NCI-H69 (cell line): Measurements from ENCODE around the gene DGKI.
A peak's percentile ranks its signal among the peaks of the same experiment; 100 is the strongest.

Experiments used
- DNase-seq: peaks from one replicate; lab custom pipeline; 2025; lab: John Stamatoyannopoulos, UW

DGKI gene

DNA sequence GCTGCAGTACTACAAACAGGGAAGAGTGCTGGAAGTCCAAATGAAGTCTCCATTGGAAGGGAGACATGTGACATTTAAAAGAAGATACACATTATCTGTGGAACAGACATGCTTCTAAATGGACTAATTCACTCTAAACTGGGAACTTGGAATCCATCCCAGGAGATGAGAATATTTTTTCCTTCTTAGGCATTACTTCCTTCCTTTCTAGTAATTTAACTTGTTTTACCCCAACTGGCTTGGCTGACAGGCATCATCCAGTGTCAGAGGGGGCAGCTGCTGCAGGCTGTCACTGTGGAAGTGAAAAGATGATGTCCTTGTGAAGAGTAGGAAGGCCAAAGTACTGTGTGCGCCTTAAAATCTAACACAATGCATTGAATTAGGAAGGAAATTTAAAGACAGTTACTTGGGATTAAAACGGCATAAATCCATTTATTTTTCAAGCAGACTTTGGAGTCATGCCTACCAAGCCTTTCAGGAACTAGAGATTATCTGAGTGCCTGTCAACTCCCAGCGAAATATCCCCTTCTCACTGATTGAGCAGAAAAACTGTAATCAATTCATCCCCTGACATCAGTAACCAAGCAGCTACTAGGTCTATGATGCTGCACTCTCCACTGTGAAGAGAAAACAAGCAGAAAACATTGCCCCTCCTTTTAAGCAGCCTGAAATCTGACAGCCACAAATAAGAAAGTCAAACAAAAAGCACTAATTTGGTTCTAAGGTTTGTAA lies 161.2 kb downstream of the DGKI start:
- DNase-seq: no peak

DNA sequence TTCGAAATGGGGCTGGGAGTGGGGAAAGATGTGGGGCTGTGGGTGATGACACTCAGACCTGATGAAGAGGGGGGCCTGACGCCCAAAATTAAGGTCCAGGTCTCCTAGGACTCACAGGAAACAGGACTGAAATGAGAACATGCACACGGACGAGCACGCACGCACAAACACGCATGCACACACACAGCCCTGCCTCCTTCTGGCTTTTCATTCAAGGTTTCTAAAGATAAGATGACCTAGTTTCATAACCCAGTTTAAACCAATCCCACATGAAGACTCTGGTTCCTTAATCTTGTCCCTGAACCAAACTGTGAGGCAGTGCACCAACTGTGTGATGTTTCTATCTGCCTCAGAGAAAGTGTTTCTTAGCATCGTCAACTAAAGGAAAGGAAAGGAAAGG lies 162.0 kb downstream of the DGKI start:
- DNase-seq: no peak

DNA sequence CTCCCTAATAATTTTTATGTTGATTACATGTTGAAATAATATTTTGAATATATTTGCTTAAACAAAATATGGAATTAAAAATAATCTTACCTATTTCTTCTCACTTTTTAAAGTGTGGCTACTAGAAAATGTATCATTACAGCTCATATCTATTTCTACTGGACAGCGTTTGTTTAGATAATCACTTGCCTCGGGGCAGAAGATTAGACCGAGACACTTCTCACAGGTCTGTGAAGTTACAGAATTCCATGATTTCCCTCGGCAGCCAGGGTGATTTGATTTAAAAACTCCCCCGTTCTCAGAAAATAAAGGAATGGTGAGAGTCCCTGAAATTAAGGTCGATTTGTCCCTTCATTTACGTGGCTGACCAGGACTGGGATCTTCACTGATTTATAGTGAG lies 162.5 kb downstream of the DGKI start:
- DNase-seq: no peak

DNA sequence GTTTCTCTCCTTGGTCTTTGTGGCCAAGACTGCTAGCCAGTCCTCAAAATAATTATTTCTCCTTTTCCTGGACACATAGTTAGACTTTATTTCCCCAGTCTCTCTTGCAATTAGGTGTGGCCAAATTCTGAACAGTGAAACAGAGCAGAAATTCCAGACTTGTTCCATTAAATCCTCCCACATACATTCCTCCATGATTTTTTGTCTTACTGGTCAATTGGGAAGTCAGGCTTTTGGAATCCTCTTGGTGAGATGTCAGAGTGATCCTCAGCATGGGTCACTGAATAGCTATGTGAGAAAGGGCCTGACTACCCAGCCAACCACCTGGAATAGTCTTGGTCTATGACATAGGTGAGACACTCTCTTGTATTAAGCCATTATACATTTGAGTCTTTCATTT lies 164.2 kb downstream of the DGKI start:
- DNase-seq: no peak

DNA sequence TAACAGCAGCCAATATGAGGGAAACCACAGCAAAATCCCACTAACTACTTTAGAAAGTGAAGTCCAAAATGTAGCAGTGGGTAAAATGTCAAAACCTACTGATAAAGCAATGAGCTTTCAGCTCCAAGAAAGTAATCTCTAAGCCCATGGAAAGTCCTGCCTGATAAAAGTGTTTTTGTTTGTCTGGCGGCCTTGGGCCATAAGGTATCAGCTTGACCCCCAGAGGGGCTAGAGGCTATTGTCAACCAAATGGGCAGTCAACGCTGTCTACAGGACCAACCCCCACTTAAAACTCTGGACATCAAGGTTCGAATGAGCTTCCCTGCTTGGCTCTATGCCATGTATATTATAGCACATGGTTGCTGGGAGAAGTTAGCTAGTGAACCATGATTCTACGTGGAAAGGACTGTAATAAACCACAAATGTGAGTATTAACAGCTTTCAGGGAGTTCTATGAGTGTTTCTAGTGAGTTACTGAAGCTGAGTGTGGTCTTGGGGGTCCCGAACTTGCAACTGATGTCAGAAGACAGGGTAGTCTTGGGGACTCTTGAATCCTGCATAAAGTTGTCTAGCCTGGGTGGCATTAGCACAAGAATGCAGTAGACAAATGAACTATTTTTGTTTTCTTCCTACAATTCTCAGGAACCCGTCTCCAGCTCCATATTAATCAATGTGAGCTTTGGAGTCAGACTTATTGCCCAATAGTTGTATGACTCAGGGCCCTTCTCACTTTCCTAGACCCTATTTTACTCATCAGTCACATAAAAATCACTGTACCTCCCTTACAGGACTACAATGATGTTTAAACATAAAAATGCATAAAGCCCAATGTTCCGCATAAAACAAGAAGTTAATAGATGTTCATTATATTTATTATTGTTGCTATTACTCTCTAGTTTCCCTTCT lies 164.9 kb downstream of the DGKI start:
- no peak for DNase-seq

DNA sequence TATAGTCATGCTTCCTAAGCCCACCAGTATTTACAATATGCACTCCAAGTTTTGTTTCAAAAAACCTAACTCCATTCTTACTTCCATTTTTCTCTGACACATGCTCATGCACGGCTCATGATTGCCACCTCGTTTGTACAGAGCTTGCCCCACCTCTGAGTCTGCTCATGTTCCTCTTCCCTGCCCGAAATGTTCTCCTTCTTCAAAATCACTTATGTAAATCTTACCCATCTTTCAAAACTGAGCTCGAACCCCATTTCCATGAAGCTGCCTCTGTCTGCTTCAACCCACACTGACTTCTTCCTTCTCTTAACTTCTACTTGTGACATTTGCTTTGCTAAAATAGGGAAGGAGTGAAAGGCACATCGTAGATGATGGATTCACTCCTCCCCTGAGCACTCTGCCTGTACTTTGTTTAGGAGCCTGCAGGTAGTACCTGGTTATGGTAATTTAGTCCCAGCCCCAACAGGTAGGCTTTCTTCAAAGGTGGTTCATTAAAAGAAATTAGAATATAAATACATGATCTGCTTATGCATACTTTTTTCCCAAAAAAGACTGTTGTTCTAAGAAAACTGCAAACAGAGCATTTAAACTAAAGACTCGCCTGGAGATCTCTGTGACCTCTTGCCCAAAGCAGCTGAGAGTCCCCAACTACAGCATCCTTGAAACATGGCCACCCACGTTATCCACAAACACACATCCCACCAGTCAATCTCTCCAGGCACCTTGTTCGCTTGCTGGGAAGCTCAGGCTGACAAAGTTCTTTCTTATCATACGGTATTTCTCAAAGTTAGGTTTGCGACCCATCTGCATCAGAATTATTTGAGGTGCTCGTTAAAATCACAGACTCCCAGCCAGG lies 172.0 kb downstream of the DGKI start:
- no peak for DNase-seq

DNA sequence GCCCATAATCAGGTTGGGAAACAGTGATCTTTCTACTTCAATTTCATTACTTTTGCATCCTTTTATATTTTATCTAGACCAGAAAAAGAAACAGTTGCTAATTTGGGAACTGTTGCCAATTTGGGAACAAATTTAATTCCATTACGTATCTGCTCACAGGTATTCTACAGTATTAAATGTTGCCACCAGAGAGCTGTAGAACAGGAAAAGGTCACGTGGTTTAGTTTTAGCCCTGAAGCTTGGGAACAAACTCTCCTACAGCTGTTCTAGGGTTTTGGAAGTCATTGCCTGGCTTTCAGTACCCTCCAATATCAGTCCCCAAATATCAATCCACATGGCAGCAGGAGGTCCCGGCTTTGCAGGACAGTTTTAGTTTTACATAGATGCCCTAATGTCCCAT lies 172.7 kb downstream of the DGKI start:
- DNase-seq: no peak

DNA sequence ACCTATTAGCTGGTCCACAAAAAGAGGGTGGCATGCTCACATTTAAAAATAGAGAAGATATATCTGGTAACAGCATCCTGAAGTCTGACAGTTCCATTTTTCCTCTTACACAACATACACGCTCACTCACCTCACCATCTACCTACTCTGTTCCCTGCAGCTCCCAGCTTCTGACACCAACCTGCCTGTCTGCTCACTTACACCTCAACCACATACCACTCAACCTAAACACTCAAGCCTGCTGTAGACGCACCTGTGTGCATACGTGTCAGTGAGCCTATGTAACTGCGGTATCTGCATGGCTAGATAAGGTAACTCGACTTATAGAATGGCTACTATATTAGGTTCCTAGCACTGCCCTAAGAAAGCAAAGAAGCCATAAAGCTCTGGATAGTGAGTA lies 174.9 kb downstream of the DGKI start:
- DNase-seq: no peak

DNA sequence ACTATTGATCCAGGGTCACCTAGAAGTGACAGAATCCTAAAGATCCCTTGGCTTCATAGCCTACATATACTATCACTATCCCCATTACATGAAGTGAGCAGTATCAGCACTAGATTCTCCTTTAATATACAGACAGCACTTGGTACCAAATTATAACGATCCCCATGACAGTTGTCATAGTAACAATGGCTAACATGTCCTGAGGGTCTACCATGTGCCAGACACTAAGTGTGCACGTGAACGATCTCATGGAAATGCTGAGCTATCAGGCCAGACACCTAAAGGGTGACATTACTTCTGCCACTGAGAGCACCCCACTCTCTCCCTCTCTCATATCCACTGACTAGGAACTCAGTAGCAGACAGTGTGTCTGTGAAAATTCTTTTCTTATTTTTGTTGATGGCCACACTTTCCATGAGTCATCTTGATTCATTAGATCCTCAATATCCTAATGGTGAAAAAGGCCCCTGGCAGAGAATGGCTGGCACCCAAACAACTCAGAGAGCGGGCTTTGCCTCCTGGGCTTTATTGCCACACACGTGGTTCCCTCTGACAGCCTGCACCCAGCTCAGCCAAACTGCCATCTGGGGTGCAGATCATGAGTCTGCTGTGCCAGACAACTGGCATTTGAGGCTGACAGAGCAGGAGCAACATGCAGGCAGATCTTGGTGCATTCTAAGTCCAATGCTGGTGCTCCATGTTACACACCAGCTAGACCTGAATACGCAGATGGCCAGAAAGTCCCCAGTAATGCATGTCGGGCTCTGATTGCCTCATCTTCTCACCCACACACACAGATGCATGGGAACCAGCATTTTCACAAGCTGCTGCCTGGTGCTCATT lies 176.3 kb downstream of the DGKI start:
- DNase-seq: no peak

DNA sequence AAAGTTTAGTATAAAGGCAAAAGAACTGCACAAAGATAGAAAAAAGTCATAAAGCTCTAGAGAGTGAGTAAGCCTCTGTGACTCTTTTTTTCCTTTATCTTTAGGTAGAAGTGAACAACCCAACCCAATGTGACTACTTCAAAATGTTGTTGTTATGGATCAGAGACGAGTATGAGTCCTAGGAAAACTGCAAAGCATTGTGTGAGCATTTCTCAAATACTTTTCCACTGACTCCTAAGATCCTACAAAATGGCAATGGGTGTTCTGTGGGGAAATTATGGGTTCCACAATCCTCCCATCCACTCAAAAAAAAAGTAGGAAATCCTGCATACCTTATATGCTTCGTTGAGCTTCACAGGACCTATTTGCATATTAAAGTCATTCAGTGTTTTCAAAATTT lies 177.1 kb downstream of the DGKI start:
- no peak for DNase-seq

DNA sequence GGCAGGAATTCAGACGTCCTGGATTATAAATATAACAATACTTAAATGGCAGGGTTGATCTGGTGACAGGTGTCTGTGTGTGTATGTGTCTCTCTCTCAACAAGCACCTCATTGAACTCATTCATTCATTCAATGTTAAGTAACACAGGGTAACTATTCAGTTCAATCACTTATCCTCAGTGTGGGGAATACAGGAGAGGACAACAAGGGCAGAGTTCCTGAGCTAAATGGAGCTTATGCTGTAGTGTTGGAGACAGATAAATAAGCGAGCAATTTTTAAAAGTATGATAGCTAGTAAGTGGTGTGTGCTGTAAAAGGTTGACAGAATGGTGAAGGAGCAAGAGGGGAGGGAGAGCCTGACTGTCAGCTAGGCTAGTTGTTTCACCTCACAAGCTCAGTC lies 178.4 kb downstream of the DGKI start:
- DNase-seq: no peak

DNA sequence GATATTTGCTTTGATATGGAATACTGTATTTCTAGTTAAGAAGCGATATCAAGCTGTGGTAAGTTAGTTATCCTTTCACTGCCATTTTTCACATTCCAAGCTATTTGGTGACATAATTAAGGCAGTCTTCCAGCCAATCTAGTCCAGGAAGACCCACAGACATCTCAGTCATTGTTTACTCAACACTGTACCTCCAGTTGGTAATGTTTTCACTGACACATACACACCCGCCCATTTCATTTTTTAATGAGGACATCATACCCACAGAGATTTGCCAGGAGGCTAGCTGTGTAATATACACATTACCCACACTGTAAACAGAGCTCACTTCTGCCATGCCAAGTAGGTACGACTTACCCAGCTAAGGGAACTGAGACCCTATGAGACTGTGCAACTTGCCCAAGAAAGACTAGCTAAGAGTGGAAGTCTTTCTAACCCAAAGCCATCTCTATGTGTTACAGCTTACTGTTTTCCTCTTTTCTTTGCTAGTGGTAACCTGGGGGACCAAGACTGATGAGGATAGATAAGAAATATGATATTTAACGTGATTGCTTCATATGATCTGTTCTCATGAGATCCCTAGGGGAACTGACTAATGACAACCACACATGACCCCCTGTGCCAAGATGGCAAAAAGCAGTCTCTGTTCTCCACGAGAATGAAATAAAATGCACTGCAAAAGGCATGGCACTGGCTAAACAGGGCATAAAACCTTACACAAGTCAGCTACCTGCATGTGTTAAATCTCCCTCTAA lies 179.0 kb downstream of the DGKI start:
- DNase-seq: peak; percentile 63

DNA sequence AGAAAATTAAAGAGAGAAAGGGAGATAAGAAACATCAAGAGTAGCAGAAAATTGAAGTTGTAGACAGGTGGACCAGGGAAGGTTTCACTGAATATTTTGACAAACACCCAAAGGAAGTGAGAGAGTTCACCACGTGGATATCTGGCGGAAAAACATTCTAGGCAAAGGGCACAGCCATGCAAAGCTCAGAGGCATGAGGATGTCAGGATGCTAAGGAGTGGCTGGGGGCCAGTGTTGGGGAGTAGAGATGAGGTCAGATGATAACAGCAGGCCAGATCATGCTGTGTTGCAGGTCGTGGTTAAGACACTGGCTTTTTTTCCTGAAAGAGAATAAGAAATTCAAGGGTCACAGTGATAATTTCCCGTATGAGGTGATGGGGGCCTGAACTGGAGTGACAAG lies 181.9 kb downstream of the DGKI start:
- no peak for DNase-seq

DNA sequence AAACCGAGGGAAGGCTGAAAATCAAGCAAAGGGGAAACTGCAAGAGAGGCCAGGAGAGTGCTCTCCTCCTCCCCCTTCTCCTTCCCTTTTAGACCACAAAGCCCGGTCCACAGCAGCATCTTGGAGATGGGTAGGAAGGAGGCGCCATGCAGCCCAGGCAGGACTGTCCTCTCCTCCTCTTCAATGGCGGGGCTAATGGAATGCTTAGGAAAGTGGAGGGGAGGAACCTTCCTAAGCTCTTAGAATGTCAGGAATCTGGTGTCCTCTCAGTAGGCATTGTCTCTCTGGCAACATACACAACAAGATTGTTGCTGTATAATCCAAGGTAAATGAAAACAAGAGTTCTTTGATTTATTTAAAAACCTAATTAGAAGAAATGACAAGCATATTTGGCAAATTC lies 185.1 kb downstream of the DGKI start:
- no peak for DNase-seq

DNA sequence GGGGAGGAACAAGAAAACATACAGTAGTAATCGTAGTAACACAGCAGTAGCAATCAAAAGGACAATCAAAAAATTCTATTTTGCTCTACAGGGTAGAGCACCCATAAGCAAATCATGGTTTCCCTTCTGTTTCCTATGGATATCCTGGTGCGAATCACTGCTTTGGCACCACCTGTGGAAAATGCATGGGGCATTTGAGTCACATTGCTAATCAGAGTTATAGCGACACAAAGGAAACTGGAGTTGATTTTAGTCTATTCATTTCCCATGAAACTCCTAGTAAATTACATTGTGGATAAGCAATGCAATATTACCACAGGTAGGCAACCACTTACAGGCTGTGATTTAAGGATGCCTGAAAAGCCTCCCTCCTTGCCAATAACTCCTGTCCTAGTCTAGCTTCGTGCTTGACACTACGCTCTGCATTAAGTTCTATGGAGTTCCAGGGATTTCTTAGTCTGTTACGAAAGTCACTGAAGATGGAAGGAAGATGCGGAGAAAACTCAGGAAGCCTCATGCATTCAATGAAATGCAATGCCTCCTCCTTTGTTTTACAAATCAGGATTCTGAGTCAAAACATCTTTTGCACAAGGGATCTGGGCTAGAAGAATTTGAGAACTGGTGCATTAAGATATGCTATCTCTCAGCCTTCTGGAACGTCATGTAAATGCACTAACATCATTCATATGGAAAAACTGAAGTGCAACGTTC lies 188.4 kb downstream of the DGKI start:
- no peak for DNase-seq

DNA sequence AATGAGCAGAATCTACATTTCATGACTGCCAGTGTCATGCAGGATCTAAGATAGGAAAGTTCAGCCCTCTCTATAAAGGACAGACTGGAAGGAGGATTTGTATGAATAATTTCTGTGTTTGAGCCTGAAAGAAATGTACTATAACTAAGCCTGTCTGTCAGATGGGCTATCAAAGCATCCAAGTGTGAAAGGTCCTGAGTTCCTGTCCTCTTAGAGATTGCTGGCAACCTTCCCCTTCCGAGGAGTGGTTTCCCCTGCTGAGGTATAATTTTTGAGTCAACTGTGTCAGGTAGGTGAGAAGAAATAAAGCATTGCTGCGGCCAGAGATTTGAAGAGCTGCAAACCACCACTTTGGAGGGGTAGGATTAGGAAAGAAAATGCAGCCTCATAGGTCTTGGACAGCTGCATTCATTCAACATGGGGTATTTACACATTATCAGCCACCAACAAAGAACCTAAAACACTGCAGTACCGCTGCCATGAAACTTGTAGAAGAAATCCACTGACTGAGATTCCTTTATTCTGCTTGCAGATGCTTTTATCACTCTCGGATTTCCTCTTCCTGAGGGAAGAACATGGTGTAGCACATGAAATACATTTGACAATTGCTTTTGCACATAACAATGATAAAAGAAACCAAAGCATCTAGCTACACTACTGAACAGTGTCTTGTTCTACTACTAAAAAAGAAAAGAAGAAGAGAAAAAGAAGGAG lies 189.1 kb downstream of the DGKI start:
- no peak for DNase-seq

DNA sequence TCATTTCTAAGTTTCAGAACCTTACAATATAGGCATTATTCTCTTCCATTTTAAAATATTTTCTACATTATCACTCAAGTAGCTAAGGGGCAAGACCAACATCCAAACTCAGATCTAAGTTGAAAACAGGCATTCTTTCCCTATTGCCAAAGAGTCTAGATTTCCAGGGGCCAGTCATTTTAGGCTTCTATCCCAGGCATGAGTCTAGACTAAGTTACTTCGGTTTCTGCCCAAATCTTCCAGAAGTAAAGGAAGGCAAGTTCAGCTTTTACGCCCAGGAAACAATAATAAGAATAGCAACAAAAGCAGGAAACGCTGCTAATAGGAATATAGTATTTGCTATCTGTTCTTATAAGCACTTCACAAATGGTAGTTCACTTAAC lies 189.9 kb downstream of the DGKI start:
- DNase-seq: no peak

DNA sequence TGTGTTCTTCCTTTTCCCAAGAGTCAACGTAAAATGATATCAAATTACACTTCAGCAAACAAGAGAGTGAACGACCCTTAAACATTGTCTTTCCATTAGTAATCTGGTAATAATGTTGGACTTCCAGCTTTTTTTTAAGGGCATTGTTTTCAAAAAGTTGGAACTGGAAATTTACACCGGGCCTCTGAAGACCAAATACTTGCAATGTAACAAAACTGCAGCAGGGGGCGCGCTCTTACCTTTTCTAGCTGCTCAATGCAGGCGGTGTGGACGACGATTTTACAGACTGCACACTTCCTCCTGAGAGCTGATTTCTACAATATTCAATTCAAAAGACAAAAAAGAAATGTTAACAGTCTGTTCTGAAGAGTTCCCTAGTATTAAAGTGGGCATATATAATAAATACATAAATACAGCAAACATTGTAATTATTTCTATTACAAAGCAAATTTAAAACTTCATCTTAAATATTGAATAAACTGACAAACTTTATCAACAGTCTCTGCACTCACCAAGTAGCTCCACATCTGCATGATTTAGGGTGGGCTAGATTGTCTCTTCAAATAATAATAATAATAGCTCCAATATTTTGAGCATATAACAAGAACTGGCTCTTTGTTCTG lies 190.4 kb downstream of the DGKI start:
- DNase-seq: peak; percentile 75

DNA sequence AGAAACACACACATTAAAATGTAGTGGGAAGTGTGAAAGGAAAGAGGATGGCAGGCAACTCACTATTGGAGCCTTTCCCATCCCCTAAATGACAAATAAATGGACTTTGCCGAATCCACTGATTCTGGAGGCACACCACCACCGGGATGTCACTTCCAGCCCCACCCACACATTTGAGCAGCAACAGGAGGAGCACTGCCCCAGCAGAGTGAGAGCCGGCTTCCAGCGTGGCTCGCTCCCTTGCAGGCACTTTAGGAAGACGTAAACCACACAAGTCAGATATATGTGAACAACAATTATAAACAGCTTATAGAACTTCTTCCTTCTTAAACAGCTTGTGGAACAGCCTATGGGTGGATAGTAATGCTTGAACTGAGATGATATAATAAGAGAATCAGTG lies 191.0 kb downstream of the DGKI start:
- DNase-seq: no peak
